HG03571 (cell line): ENCODE measurements around the gene KLHDC8B.

Experiments
- ATAC-seq: cut with Tn5 transposase; IDR thresholded peaks from one replicate; pipeline ENCODE4 v1.9.1; 2021; ENCODE audit not compliant: unreplicated experiment

KLHDC8B gene

DNA sequence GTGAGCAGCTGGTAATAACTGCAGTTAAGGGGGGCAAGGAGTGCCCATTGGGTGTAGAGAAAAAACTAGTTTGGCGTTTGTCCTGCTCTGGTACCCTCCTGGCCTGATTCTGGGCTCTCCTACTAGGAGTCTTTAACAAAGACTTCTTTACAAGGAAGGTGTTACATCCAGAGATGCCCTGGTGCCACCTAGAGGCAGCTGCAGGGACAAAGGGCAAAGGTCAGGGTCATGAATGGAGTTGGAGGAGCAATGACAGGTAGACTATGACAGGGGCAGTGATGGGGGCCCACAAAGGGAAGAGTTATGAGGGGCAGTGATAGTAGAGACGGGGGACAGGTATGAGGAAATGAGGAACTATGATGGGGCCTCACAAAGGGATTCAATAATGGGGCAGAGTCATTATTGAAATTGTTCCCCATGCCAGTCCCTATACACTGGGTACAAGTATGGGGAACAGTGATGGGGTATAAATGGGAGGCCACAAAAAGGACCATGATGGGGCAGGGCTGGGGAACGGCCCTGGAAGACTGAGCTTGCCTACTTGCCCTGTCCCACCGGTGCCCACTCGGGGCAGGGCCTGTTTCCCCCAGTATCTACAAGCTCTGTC is 13.2 kb upstream of the KLHDC8B start:
- no peak for ATAC-seq

DNA sequence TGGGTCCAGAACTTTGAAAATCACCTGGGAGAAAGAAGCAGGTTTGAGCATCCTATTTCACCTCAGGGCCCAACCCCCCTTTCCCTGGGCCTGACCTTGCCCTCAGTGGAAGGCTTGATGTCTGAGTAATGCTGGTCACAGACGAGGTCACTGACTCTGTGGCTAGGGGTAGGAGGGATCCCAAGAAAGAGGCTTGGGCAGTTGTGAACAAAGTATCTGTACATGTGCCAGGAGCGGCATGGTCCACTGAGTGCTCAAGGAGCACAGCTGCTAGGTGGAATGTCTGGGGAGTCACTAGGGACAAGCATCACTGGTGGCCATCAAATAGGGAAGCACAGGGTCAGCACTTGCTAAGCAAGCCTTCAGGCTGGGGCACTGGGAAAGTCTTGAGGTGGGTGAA is 12.6 kb upstream of the KLHDC8B start:
- no peak for ATAC-seq

DNA sequence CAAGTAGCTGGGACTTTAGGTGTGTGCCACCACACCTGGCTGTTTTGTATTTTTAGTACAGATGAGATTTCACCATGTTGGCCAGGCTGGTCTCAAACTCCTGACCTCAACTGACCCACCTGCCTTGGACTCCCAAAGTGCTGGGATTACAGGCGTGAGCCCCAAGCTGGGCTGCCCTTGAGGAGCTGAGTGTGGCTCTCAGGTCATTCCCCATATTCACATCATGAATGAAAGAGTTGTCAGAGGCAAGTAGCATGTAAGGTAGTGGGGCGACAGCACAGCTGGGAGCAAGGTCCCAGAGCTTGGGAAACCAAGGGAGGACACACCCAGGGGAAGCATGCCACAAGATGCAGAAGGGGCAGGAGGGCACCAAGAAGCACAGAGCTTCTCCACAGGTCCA is 10.2 kb upstream of the KLHDC8B start:
- no peak for ATAC-seq

DNA sequence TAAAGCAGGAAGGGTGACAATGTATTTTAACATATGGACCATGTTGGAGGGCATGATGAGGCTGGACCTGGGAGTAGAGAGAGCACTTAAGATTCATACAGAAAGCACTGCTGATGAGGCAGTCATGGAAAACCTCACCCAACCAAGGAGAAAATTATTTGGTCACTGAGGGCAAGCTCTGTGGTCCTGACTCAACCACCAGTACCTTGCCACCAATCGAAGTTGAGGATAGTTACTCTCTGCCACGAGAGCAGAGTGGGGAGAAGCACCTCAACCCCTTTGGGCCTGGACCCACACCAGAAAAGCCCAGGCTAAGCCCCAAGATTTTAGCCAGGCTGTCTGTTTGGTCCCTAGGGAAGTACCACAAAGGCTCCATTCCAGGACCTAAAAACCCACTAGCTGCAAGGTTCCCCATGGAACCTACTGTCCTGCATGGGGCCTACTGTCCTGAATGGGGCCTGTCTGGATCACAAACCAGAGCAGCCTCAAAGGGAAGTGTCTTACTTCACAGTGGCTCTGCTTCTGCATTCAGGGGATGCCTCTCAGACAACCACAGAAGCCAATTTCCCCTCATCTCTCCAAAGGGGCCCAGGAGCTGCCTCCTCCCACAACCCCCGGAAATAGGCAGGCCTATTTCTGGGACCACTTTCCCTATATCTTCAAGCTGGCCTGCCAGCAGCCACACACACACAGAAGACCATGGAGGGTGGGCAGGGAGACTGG is 9.4 kb upstream of the KLHDC8B start:
- ATAC-seq: no peak

DNA sequence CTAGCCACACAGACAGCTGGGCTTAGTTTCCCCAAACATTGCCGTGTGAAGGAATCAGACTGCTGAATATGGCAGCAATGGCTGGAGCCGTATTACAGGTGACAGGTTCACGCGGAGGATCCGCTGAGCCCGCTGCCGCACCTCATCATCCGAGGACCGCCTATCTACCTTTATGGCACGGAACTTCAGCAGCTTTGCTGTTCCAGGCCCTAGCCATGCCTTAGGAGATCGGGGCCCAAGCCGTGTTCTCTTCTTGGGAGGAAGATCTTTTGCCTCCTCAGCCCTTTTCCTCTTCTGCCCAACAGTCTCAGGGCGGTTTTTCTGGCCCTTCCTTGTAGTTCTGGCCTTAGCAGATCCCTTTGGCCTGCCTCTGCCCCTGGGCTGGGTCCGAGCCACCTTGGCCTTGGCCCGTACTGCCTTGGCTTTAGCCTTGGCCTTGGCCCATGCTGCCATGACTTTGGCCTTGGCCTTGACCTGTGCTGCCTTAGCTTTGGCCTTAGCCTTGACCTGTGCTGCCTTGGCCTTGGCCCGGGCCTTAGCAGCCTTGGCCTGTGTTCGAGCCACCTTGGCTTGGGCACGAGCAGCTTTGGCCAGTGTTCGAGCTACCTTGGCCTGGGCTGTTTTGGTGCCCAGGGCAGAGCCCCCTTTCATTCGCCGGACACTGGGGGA is 8.5 kb upstream of the KLHDC8B start:
- no peak for ATAC-seq

DNA sequence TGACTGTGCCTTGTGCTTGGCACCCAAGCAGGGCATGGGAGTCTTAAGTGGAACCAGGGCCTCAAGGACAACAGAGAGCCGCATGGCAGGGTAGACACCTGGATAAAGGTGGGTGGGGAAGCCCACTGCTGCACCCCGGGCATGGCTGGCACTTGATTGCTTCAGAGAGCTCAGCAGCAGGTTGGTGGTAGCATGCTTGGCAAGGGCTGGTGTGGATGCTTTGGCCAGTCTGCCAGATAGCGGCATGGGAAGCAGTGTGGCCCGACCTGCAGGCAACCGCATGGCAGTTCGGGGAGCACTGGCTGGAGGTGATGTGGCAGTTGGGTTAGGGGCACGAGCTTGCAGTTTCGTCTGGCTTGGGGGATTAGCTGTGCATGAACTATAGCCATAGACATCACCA is 7.8 kb upstream of the KLHDC8B start:
- ATAC-seq: no peak

DNA sequence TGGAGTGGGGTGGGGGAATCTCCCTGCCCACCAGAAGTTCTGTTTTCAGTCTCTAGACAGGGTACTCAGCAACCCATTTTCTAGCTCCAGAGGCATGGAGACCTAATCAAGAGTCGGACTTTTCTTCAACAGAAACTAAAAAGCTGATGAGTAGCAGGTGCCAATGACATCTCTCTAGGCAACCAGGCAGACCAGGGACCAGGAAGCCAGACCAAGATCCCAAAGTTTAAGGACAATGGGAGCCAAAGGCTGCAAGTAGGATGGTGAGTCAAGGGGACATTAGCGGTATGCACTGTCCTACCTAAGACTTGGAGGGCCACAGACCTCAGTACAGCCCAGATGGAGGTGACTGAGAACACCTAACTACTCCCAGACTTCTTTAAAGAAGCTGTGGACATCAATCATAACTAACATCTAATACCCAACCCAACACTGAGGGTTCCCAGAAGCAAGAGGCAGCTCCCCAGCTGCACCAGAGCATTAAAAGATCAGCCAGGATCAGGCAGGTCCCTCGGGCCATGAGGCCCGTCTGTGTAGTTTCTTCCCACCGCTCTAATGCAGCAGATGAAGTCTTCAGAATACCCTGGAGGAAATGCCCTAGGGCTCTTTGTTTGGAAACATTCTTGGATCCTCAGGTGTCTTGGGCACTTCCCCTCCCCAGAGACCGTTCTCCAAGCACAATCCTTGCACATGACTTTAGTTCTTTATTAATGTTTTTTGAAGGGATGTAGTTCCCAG is 6.2 kb upstream of the KLHDC8B start:
- ATAC-seq: no peak

DNA sequence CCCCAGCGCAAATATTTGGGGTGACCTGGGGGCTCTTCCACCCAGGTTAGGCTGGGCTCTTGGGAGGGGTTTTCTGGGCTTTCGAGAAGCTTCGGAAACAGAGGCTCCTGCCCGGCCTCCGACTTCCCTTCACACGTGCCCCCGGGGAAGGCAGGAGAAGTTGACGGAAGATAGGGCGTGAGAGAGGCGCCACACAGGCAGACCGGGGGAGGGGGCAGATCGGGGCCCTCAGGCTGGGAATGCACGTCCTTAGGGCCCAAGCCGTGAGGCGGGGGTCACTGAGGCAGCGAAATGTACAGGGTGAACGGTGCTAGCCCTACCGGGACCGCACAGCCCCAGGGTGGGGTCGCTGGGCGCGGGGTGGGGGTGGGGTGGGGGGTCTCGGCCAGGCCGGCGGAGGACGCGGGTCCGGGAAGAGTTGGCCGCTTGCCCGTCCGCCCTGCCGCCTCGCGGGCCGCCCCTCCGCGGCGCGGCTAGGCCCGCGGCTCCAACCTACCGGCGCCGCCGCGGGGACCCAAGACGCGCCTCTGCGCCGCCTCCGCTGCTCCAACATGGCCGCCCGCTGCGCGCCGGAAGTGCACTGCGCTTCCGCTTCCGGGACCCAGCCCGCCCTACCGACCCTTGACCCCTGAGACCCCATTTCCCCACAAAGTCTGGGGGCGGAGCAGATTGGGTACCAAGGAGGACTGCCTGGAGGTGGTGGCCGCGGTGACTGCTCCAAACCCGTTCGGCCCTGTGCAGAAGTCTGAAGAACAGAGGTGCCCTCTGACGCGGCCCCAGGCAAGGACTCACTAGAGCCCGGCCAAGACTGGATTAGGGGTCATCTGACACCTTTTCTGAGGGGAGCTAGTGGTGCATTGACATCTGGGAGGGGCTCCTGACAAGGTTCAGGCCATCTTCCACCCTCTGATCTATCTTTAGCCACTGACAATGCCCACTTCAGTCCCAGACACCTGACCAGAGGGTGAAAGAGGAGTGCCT is 5.3 kb upstream of the KLHDC8B start, which contains the start of gene CCDC71:
TSS of gene CCDC71 (minus strand) at position 561 of the 981 bp plus-strand sequence. CDS start 2,123 bp downstream, outside the sequence.
- ATAC-seq: no peak

DNA sequence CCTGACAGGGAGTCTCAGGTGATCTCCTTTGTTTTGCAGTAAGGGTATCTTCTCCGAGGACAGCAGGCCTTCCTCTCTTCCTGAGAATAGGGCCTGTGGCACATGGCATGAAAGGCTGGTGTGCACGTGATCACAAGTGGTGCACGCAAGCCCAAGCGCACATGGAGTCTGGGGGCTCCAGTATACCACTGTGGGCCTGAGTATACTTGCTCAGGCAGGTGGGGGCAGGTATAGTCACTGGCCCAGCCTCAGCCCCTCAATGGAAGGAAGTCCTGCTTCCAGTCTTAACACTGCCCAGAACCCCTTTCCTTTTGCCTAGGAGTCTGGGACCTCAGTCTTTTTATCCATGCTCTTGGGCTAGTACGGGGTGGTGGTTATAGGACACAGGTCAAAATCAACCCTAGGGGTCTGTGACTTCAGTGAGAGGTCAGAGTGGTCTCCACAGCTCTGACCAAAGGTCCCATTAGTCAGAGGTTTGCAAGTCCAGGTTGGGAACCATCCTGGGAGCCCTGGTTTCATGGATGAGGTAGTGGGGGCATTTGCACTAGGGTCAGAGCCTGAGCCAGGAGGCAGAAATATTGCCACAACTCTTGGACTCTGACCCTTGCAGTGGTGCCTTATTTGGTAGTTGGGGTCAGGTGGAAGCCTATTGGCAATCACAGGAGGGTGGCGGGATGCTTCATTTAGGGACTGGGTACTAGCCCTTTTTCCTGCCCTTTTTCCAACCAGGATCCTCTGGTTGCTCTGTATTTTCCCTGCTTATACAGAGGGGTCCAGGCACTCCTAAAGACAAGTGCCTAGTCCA is 4.4 kb upstream of the KLHDC8B start:
- no peak for ATAC-seq

DNA sequence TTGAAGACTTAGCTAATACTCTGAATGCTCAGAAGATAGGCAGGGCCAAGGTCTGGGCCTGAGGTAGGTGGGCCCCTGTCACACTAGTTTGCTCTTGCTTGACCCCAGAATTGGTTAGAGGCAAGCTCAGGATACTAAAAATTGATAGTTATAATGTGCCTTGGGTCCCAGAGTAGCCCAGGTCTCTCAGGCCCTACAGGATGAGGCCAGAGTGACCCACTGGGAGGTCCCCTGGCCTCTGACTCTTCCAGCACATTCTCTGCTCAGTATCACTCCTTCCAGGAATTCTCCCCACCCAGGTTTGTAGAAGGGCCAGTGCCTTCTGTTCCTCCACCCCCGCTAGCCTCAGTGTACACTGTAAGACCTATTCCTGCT is 667 bp upstream of the KLHDC8B start:
- no peak for ATAC-seq

DNA sequence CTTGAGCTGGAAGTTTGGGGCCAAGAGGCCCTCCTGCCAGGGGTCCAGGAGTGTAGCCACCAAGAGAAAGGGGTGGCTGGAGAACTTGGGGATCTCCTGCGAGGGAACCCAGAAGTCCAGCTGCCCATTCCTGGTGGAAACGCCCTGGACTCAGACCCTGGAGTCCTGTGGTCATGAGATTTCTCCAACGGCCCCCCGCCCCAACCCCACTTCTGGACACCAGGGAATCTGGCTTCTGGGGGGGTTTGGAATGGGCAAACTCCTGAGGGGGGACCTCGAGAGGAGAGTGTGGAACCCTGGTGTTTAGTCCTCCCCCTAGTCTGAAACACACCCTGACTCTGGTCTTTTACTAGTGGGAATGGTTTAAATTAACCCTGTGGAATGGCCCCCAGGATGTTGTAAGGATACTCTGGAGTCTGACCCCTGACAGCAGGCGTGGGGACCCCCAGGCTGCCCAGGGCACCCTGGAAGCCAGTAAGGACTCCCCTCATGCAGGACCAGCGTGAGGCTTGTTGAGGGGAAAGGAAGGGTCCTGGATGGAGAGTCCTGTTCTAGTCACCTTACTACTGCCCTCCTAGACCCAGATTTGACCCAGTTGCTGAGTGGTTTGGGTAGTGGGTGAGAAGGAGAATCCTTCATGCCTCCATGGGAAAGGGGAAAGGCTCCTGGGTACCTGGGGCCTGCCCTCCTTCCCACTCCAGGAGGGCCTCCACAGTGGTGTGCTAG is 540 bp downstream of the KLHDC8B start:
- ATAC-seq: no peak

DNA sequence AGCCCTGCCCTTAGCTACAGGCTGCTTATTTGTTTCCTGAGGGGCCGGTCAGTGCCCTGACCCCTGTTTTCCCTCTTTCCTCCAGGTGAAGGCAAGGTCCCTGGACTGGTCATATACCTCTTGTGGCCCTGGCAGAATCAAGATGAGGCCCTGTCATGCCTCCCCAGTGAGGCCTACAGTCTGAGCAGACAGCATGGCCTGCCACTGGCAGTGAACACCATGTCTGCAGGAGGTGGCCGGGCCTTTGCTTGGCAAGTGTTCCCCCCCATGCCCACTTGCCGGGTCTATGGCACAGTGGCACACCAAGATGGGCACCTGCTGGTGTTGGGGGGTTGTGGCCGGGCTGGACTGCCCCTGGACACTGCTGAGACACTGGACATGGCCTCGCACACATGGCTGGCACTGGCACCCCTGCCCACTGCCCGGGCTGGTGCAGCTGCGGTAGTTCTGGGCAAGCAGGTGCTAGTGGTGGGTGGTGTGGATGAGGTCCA is 1.2 kb downstream of the KLHDC8B start:
- no peak for ATAC-seq

DNA sequence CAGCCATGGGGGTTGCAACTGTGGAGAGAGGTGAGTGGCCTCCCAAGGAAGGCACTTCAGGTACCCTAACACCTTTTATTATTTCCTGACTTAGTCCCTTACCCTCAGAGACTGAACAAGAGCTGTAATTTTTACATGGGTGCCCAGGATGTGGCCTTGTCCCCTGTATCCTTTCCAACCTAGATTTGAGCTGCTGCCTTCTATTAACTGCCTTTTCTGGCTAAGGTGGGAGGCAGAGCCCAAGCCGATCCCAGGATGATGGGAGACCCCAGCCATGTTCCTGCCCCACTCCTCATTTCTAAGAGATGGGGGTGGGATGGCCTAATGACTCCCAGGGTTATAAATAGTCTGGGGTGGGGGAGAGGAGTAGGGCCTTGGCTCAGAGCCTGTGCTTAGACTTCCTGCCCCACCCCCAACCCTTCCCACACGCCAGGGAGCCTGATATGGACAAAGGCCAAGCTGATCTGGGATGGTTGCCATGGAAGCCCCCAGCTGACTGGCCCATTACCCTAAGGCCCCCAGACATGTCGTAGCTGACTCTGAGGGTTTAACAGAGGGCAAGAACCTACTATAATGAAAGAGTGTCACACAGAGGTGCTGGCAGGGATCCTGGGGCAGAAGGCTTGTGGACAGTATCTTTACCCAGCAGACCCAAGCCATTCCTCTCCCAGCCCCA is 1.9 kb downstream of the KLHDC8B start:
- ATAC-seq: no peak

DNA sequence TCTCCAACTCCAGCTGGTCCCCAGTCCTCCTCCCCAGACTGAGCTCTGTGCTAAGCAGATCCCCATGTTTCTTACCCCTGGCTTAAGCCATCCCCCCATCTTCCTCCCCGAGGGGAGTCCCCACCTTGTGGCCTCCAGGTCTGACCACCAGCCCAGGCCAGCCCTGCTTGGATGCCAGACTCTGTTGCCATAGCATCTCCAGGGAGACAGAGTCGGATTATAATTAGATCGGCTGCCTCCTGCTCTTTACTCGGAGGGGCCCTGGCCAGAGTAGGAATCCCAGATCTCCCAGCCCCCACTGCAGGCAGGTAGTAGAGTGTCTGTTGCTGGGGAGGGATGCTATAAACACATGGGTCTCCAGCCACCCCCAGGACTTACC is 2.4 kb downstream of the KLHDC8B start:
- ATAC-seq: no peak

DNA sequence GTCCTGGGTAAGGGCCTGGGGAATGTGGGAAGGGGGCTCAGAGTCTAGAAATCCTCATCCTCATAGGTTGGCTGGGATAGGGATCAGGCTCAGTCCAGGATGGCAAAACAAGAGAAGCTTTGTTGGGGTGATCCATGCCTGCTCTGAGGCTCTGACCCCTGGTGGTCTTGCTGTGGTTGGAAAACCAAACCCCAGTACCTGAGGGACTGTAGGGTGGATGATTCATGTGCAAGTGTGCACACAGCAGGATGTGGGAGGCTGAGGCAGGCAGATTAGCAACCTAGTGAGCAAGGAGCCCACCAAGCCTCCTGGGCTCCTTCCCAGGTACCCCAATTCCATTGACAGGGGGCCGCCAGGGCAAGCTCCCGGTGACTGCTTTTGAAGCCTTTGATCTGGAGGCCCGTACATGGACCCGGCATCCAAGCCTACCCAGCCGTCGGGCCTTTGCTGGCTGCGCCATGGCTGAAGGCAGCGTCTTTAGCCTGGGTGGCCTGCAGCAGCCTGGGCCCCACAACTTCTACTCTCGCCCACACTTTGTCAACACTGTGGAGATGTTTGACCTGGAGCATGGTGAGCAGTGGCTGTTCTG is 3.1 kb downstream of the KLHDC8B start:
- ATAC-seq: no peak

DNA sequence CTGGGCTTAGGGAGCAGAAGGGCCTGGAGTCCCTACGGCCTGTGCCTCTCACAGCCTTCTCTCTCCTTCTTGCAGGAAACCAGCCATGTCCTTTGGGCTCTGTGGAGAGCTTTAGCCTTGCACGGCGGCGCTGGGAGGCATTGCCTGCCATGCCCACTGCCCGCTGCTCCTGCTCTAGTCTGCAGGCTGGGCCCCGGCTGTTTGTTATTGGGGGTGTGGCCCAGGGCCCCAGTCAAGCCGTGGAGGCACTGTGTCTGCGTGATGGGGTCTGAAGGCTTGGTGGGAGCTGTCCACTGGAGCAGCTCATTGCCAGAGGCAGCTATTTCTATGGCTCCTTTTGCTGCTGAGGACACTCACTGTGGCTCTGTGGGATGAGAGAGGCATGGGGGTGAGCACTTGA is 4.1 kb downstream of the KLHDC8B start:
- no peak for ATAC-seq

DNA sequence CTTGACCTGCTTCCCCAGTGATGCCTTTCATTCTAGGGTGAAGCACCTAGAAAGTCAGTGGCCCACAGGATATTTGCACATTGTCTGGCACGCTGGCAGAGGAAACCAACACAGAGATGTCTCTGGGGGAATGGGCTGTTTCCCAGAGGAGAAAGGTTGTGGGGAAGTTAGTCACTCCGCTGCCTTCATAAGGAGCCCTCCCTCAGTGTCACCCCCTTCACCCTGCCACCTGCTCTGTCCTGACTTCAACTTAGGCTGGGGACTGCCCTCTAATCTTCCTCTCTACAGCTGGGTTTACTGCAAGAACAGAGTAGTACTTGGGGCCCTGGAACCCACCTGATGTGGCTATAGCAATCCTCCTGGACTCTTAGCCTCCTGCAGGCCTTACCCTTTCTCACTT is 5.7 kb downstream of the KLHDC8B start:
- no peak for ATAC-seq

DNA sequence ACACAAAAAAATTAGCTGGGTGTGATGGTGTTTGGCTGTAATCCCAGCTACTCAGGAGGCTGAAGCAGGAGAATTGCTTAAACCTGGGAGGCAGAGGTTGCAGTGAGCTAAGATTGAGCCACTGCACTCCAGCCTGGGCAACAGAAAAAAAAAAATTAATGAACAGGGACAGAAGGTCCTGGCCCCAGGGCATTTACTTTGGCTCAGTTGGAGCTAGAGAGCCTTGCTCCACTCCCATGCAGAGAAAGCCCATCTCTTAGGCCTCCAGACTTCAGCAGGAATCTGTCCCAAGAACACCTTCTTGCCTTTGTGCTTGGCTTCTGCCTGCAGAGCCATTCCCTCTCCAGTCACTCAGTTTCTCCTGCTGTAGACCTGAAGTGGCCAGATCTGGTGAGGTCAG is 8.7 kb downstream of the KLHDC8B start:
- no peak for ATAC-seq
